ENCODE data around the gene BTAF1.

BTAF1 gene

DNA sequence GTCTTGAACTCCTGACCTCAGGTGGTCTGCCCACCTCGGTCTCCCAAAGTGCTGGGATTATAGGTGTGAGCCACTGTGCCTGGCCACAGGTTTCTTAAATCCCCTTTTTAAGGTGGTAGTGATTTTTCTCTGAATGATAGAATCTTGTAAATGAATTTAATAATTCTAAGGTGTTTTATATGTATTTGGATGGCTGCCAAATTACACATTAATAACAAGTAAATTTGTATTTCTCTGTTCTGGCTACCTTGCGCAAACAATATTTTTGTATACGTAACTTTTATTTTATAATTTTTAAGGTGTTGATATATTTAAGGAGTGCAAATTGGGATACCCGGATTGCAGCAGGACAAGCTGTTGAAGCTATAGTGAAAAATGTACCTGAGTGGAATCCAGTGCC, 16.1 kb downstream of the BTAF1 start:
- H3K27ac ChIP-seq (ENCODE audit: insufficient read depth, low read depth, low read length, poor library complexity, severe bottlenecking), result no peak overlapping the region
- H3K36me3 ChIP-seq (ENCODE audit: control insufficient read depth, insufficient read depth, low read length), result peaks cover 25% of the 10 kb centered on the region
- WGBS, 2 experiments, result 96 to 97% methylated on average over 3 to 4 of the region's 4 CpGs
- no peaks in the 10 kb centered on the region for H3K9me3 ChIP-seq (ENCODE audit: control insufficient read depth, low read length)
- H3K27me3 ChIP-seq (ENCODE audit: control insufficient read depth, insufficient read depth, low read length, poor library complexity, severe bottlenecking), result no peaks in the 10 kb centered on the region
- H3K4me3 ChIP-seq (ENCODE audit: insufficient read depth, low read depth, low read length), result no peak overlapping the region
- no peaks in the 10 kb centered on the region for H3K4me1 ChIP-seq (ENCODE audit: control insufficient read depth, insufficient read depth, low read length)

DNA sequence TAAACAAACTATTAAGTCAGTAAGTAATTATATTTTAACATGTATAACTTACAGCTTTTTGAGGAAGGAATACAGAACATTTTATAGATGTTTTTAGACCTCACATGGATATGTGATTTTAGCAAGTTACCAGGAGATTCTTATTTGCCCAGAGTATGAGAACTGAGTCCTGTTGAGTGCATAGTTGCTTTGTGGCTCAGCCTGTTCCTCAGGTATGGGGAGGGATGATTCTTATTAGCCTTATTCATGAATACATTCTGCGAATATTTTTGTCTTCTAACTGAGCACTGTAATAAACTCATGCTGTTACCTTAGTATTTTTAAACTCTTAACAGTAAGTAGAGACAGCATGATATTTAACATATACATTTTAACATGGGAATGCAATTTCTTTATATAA, 17.9 kb downstream of the BTAF1 start:
- Histone ChIP-seq H3K9me3 (ENCODE audit: control insufficient read depth, low read length) (no peaks in the 10 kb centered on the region), H3K27ac (ENCODE audit: insufficient read depth, low read depth, low read length, poor library complexity, severe bottlenecking) (no peak overlapping the region), H3K27me3 (ENCODE audit: control insufficient read depth, insufficient read depth, low read length, poor library complexity, severe bottlenecking) (no peaks in the 10 kb centered on the region), H3K36me3 (ENCODE audit: control insufficient read depth, insufficient read depth, low read length) (peaks cover 23% of the 10 kb centered on the region), H3K4me1 (ENCODE audit: control insufficient read depth, insufficient read depth, low read length) (no peaks in the 10 kb centered on the region), H3K4me3 (ENCODE audit: insufficient read depth, low read depth, low read length) (no peak overlapping the region)
- no CpG with 5 or more reads among the region's 1 CpG for WGBS, 2 experiments

DNA sequence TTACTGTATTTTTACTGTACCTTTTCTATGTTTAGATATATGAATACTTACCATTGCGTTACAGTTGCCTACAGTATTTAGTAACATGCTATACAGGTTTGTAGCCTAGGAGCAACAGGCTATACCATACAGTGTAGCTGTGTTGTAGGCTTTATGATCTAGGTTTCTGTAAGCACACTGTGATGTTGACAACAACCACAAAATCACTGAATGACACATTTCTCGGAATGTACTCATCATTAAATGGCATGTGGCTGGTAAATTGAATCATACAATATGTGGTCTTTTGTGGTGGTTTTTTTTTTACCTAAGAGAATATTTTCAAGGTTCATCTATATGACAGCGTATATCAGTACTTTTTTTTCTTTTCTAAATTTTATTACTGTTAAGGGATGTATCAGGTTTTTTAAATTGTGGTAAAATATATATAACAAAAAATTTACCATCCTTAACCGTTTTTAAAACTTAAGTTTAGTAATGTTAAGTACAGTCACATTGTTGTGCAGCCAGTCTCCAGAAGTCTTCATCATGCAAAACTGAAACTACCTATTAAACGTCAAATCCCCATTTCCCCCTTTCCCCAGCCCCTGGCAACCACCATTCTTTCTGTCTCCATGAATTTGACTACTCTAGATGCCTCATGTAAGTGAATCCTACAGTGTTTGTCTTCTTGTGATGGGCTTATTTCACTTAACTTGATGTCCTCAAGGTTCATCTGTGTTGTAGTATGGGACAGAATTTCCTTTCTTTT, 21.5 kb downstream of the BTAF1 start:
- Histone ChIP-seq H3K27ac (ENCODE audit: insufficient read depth, low read depth, low read length, poor library complexity, severe bottlenecking) (no peak overlapping the region), H3K9me3 (ENCODE audit: control insufficient read depth, low read length) (no peaks in the 10 kb centered on the region), H3K36me3 (ENCODE audit: control insufficient read depth, insufficient read depth, low read length) (peaks cover 18% of the 10 kb centered on the region), H3K27me3 (ENCODE audit: control insufficient read depth, insufficient read depth, low read length, poor library complexity, severe bottlenecking) (no peaks in the 10 kb centered on the region), H3K4me1 (ENCODE audit: control insufficient read depth, insufficient read depth, low read length) (no peaks in the 10 kb centered on the region), H3K4me3 (ENCODE audit: insufficient read depth, low read depth, low read length) (no peak overlapping the region)
- 88 to 90% methylated on average over 2 to 3 of the region's 5 CpGs for WGBS, 2 experiments

DNA sequence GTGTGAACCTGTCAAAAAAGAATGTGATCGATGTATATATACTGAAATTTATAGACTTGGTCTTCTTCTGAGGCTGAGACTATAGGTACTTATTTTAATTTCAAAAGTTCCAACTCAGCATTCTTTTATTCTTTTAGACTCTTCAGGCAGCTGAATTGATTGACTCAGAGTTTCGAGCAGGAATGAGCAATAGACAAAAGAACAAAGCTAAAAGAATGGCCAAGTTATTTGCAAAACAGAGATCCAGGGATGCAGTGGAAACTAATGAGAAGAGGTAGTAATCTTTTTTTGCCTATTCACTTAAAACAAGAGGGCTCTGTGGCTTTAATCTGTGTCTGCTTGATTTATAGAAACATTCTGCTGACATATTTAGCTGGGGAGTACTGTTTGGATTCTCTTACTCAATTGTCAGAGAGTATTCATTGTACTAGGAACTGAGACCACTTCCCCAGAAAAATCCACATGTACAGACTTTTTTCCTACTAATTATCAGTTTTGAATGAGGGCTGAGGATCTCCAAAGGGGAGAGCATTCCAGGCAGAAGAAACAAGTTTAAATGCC, 30.1 kb downstream of the BTAF1 start:
- no peak overlapping the region for H3K4me3 ChIP-seq (ENCODE audit: insufficient read depth, low read depth, low read length)
- peaks cover 12% of the 10 kb centered on the region for H3K36me3 ChIP-seq (ENCODE audit: control insufficient read depth, insufficient read depth, low read length)
- H3K27ac ChIP-seq (ENCODE audit: insufficient read depth, low read depth, low read length, poor library complexity, severe bottlenecking), result no peak overlapping the region
- H3K9me3 ChIP-seq (ENCODE audit: control insufficient read depth, low read length), result no peaks in the 10 kb centered on the region
- no peaks in the 10 kb centered on the region for H3K4me1 ChIP-seq (ENCODE audit: control insufficient read depth, insufficient read depth, low read length)
- no peaks in the 10 kb centered on the region for H3K27me3 ChIP-seq (ENCODE audit: control insufficient read depth, insufficient read depth, low read length, poor library complexity, severe bottlenecking)
- 73 to 79% methylated on average over 2 of the region's 2 CpGs for WGBS, 2 experiments

DNA sequence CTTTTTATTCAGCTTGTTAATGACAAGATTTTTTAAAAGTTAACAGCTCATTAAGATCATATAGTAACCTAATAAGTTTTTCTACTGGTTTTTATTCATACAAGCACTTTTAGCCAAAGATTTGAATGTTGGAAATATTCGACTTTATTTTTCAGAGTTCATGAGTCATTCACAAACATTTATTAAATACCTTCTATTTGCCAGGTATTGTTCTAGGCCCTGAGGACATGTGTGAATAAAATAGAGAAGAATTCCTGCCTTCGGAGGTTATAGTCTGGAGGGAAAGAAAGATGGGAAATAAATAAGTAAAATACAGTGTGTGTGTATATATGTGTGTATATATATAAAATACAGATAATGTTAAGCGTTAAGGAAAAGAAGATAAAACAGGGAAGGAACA, 31.5 kb downstream of the BTAF1 start:
- no peaks in the 10 kb centered on the region for H3K9me3 ChIP-seq (ENCODE audit: control insufficient read depth, low read length)
- H3K4me1 ChIP-seq (ENCODE audit: control insufficient read depth, insufficient read depth, low read length), result no peaks in the 10 kb centered on the region
- no peak overlapping the region for H3K4me3 ChIP-seq (ENCODE audit: insufficient read depth, low read depth, low read length)
- 98 to 99% methylated on average over 2 to 3 of the region's 3 CpGs for WGBS, 2 experiments
- H3K27ac ChIP-seq (ENCODE audit: insufficient read depth, low read depth, low read length, poor library complexity, severe bottlenecking), result no peak overlapping the region
- no peaks in the 10 kb centered on the region for H3K27me3 ChIP-seq (ENCODE audit: control insufficient read depth, insufficient read depth, low read length, poor library complexity, severe bottlenecking)
- peaks cover 16% of the 10 kb centered on the region for H3K36me3 ChIP-seq (ENCODE audit: control insufficient read depth, insufficient read depth, low read length)

DNA sequence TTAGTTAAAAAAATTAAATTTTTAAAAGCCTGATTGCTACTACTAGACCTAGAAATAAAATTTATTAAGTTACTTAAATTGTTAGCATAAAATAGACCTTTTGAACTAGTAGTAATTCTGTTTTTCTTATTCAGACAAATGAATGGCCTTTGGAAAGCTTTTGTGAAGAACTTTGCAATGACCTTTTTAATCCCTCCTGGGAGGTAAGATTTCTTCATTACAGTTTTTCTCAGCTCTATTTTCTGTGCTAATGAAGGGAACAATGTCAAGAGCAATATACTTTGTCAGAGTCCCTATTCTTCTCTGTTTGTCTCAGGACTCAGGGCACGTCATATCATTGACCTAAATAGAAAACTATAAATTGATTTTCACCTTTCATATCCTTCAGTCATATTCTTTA, 33.5 kb downstream of the BTAF1 start:
- WGBS, 2 experiments, result 100% methylated on average over 1 of the region's 1 CpG
- Histone ChIP-seq H3K4me3 (ENCODE audit: insufficient read depth, low read depth, low read length) (no peak overlapping the region), H3K4me1 (ENCODE audit: control insufficient read depth, insufficient read depth, low read length) (no peaks in the 10 kb centered on the region), H3K27ac (ENCODE audit: insufficient read depth, low read depth, low read length, poor library complexity, severe bottlenecking) (no peak overlapping the region), H3K9me3 (ENCODE audit: control insufficient read depth, low read length) (no peaks in the 10 kb centered on the region), H3K36me3 (ENCODE audit: control insufficient read depth, insufficient read depth, low read length) (peaks cover 26% of the 10 kb centered on the region), H3K27me3 (ENCODE audit: control insufficient read depth, insufficient read depth, low read length, poor library complexity, severe bottlenecking) (no peaks in the 10 kb centered on the region)

DNA sequence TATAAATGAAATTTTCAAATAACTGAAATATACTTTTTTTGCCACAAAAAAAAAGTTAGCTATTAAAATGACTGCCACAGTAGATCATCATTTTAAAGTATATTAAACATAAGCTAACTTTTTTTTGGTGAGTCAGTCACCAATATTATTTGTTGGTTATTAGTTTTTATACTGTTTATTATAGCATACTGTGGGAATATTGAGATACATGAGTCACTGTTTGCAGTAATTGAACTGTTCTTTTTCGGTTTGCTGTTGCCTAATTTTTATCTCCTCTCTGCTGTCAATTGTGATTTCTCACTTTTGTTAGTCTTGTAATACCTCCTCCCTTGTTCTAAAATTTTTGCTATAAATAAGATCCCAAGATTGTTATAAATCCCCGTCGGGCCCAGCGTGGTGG, 45.7 kb downstream of the BTAF1 start:
- no peaks in the 10 kb centered on the region for H3K27me3 ChIP-seq (ENCODE audit: control insufficient read depth, insufficient read depth, low read length, poor library complexity, severe bottlenecking)
- WGBS, 2 experiments, result 96 to 97% methylated on average over 4 of the region's 4 CpGs
- H3K36me3 ChIP-seq (ENCODE audit: control insufficient read depth, insufficient read depth, low read length), result peaks cover 25% of the 10 kb centered on the region
- H3K4me3 ChIP-seq (ENCODE audit: insufficient read depth, low read depth, low read length), result no peak overlapping the region
- H3K4me1 ChIP-seq (ENCODE audit: control insufficient read depth, insufficient read depth, low read length), result no peaks in the 10 kb centered on the region
- H3K27ac ChIP-seq (ENCODE audit: insufficient read depth, low read depth, low read length, poor library complexity, severe bottlenecking), result no peak overlapping the region
- no peaks in the 10 kb centered on the region for H3K9me3 ChIP-seq (ENCODE audit: control insufficient read depth, low read length)

DNA sequence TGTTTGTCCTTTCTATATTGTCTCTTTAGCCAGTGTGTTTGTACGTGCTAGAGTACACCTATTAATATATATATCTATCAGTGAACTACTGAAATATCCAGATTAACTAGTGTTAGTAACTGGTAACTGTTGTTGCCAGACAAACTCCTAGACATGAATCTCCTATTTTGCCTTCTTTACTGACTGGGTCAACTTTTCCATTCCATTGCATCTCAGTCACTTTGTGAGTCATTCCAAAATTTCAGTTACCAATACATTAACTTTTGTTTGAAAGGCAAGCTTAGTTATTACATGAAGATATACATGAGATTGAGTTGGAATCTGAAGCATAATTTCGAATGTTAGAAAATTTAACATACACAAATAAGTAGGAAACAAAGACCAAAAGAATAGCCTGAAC, 51.4 kb downstream of the BTAF1 start:
- Histone ChIP-seq H3K4me1 (ENCODE audit: control insufficient read depth, insufficient read depth, low read length) (no peaks in the 10 kb centered on the region), H3K36me3 (ENCODE audit: control insufficient read depth, insufficient read depth, low read length) (peaks cover 14% of the 10 kb centered on the region), H3K27ac (ENCODE audit: insufficient read depth, low read depth, low read length, poor library complexity, severe bottlenecking) (no peak overlapping the region), H3K27me3 (ENCODE audit: control insufficient read depth, insufficient read depth, low read length, poor library complexity, severe bottlenecking) (no peaks in the 10 kb centered on the region), H3K9me3 (ENCODE audit: control insufficient read depth, low read length) (no peaks in the 10 kb centered on the region), H3K4me3 (ENCODE audit: insufficient read depth, low read depth, low read length) (no peak overlapping the region)
- 100% methylated on average over 1 of the region's 2 CpGs for WGBS, 2 experiments

DNA sequence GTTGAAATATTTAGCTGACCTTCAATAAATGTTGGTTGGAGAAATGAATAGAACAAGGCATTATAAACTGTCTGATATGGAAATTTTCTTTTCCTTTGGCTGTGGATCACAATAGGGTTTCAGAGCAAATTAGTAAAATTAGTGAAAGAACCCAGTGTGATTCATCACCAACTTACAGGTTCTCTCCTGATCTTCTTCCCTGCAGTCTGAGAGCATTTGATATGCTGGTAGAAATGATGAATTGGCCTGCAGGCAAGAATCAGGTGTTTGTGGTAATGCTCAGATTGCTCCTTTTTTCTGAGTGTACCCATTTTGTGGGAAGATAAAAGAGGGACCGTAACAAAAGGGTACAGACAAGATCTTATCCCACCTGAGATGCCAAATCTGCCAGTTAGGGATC, 51.9 kb downstream of the BTAF1 start:
- WGBS, 2 experiments, result 97 to 100% methylated on average over 1 of the region's 1 CpG
- Histone ChIP-seq H3K27ac (ENCODE audit: insufficient read depth, low read depth, low read length, poor library complexity, severe bottlenecking) (no peak overlapping the region), H3K36me3 (ENCODE audit: control insufficient read depth, insufficient read depth, low read length) (peaks cover 14% of the 10 kb centered on the region), H3K4me1 (ENCODE audit: control insufficient read depth, insufficient read depth, low read length) (no peaks in the 10 kb centered on the region), H3K4me3 (ENCODE audit: insufficient read depth, low read depth, low read length) (no peak overlapping the region), H3K27me3 (ENCODE audit: control insufficient read depth, insufficient read depth, low read length, poor library complexity, severe bottlenecking) (no peaks in the 10 kb centered on the region), H3K9me3 (ENCODE audit: control insufficient read depth, low read length) (no peaks in the 10 kb centered on the region)

DNA sequence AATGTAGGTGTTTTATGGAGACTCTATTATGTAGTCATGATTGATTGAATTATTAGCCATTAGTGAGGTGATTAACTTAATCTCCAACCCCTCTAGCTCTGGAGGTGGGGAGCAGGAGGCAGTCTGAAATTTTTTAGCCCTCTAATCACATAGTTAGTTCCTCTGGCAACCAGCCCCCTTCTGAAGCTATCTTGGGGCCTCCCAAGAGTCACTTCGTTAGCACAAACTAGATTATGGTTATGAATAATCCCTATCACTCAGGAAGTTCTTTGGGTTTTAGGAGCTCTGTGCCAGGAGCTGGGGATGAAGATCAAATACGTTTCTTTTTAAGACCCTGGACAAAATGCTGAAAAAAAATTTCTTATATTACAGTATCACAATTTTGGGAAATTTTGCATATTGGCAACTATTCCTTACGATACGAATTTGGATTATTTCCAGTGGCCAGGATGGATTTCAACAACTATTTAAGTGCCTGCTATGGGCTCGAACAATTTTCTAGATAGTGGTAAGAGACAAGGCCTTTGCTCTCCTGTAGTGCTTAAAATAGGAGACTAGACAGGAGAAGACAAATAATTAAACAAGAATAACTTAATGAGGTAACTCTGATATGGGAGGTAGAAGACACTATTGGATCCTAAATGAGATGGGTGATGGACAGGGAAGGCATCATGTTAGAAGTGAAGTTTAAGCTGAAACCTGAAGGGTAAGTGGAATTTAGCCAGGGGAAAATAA, 52.9 kb downstream of the BTAF1 start:
- Histone ChIP-seq H3K27ac (ENCODE audit: insufficient read depth, low read depth, low read length, poor library complexity, severe bottlenecking) (no peak overlapping the region), H3K27me3 (ENCODE audit: control insufficient read depth, insufficient read depth, low read length, poor library complexity, severe bottlenecking) (no peaks in the 10 kb centered on the region), H3K4me3 (ENCODE audit: insufficient read depth, low read depth, low read length) (no peak overlapping the region), H3K9me3 (ENCODE audit: control insufficient read depth, low read length) (no peaks in the 10 kb centered on the region), H3K4me1 (ENCODE audit: control insufficient read depth, insufficient read depth, low read length) (no peaks in the 10 kb centered on the region), H3K36me3 (ENCODE audit: control insufficient read depth, insufficient read depth, low read length) (peaks cover 15% of the 10 kb centered on the region)
- WGBS, 2 experiments, result 96 to 97% methylated on average over 4 to 5 of the region's 5 CpGs

Data from ectodermal cell (in vitro differentiated cells).